ENCODE measurements around the gene CAMK2N2.
"Not testable (repeated sequence)": the region's sequence is repeated elsewhere in the genome, so short reads cannot be mapped to it uniquely, and the experiment has no call there.

The CAMK2N2 gene

GRCh38 chr3:184275961-184276910, 14.9 kb upstream of the CAMK2N2 start, which contains the start of gene ECE2:
ECE2 (plus strand) TSS chr3:184276022; CDS start chr3:184276154, 132 bp downstream.
- Histone ChIP-seq H3K36me3 (replicated peaks; ENCODE audit: insufficient read depth, low read length) (no peaks in the 10 kb centered on the region), H3K9ac (ENCODE audit: low read length) (no peak within 1 kb of the TSS), H3K4me1 (ENCODE audit: low read length) (no peaks in the 10 kb centered on the region), H4K20me1 (ENCODE audit: insufficient read depth, low read length) (no peaks in the 10 kb centered on the region), H3K9me2 (replicated peaks; ENCODE audit: insufficient read depth, low read length) (no peaks in the 10 kb centered on the region), H3K4me2 (ENCODE audit: low read depth, low read length) (no peak within 1 kb of the TSS), H3K27ac (ENCODE audit: low read length) (no peak within 1 kb of the TSS), H2AFZ (ENCODE audit: low read length) (no peak within 1 kb of the TSS), H3K27me3 (replicated peaks; ENCODE audit: insufficient read depth, low read length) (peaks cover 50% of the 10 kb centered on the region), H3K9me3 (replicated peaks; ENCODE audit: insufficient read depth, low read length) (no peaks in the 10 kb centered on the region), H3K4me3 (ENCODE audit: low read length) (no peak within 1 kb of the TSS), H3F3A (ENCODE audit: insufficient read depth, low read length) (no peaks in the 10 kb centered on the region), H3K79me2 (ENCODE audit: low read length) (no peaks in the 10 kb centered on the region)
- DNase-seq: no peak
- TF ChIP-seq CTCF (IDR thresholded peaks at IDR 0.05; ENCODE audit: low read length) (no peak), EZH2phosphoT487 (IDR thresholded peaks at IDR 0.05; ENCODE audit: low read length) (no peak), EZH2 (optimal IDR thresholded peaks at IDR 0.05; ENCODE audit: low read depth, low read length) (no peak)

GRCh38 chr3:184275381-184275701, 14.0 kb upstream of the CAMK2N2 start:
- peaks cover 46% of the 10 kb centered on the region for H3K27me3 ChIP-seq (replicated peaks; ENCODE audit: insufficient read depth, low read length)
- no peaks in the 10 kb centered on the region for H3F3A ChIP-seq (ENCODE audit: insufficient read depth, low read length)
- TF ChIP-seq EZH2phosphoT487 (IDR thresholded peaks at IDR 0.05; ENCODE audit: low read length): no peak
- peak; percentile 46 for TF ChIP-seq EZH2 (optimal IDR thresholded peaks at IDR 0.05; ENCODE audit: low read depth, low read length)
- no peaks in the 10 kb centered on the region for H3K79me2 ChIP-seq (ENCODE audit: low read length)
- H3K9me2 ChIP-seq (replicated peaks; ENCODE audit: insufficient read depth, low read length): no peaks in the 10 kb centered on the region
- no peaks in the 10 kb centered on the region for H3K36me3 ChIP-seq (replicated peaks; ENCODE audit: insufficient read depth, low read length)
- no peaks in the 10 kb centered on the region for H4K20me1 ChIP-seq (ENCODE audit: insufficient read depth, low read length)
- H3K4me3 ChIP-seq (ENCODE audit: low read length): no peak overlapping the region
- H2AFZ ChIP-seq (ENCODE audit: low read length): no peak overlapping the region
- H3K9me3 ChIP-seq (replicated peaks; ENCODE audit: insufficient read depth, low read length): no peaks in the 10 kb centered on the region
- no peak overlapping the region for H3K4me2 ChIP-seq (ENCODE audit: low read depth, low read length)
- no peak overlapping the region for H3K9ac ChIP-seq (ENCODE audit: low read length)
- no peak overlapping the region for H3K27ac ChIP-seq (ENCODE audit: low read length)
- no peak for DNase-seq
- H3K4me1 ChIP-seq (ENCODE audit: low read length): no peaks in the 10 kb centered on the region

- H3K4me3 ChIP-seq (ENCODE audit: low read length): no peak overlapping the region
- no peak overlapping the region for H3K4me2 ChIP-seq (ENCODE audit: low read depth, low read length)
- no peaks in the 10 kb centered on the region for H3K36me3 ChIP-seq (replicated peaks; ENCODE audit: insufficient read depth, low read length)
- no peak for DNase-seq
- TF ChIP-seq EZH2 (optimal IDR thresholded peaks at IDR 0.05; ENCODE audit: low read depth, low read length): no peak
- no peak for TF ChIP-seq EZH2phosphoT487 (IDR thresholded peaks at IDR 0.05; ENCODE audit: low read length)
- no peak for TF ChIP-seq CTCF (IDR thresholded peaks at IDR 0.05; ENCODE audit: low read length)
- H3F3A ChIP-seq (ENCODE audit: insufficient read depth, low read length): no peaks in the 10 kb centered on the region
- H3K27me3 ChIP-seq (replicated peaks; ENCODE audit: insufficient read depth, low read length): peaks cover 25% of the 10 kb centered on the region
- H4K20me1 ChIP-seq (ENCODE audit: insufficient read depth, low read length): no peaks in the 10 kb centered on the region
- H3K4me1 ChIP-seq (ENCODE audit: low read length): no peaks in the 10 kb centered on the region
- H2AFZ ChIP-seq (ENCODE audit: low read length): no peak overlapping the region
- H3K27ac ChIP-seq (ENCODE audit: low read length): no peak overlapping the region
- no peaks in the 10 kb centered on the region for H3K9me3 ChIP-seq (replicated peaks; ENCODE audit: insufficient read depth, low read length)
- no peaks in the 10 kb centered on the region for H3K79me2 ChIP-seq (ENCODE audit: low read length)
- no peaks in the 10 kb centered on the region for H3K9me2 ChIP-seq (replicated peaks; ENCODE audit: insufficient read depth, low read length)
- H3K9ac ChIP-seq (ENCODE audit: low read length): no peak overlapping the region
Measured at GRCh38 chr3:184272269-184272668, 10.9 kb upstream of the CAMK2N2 start.

GRCh38 chr3:184267249-184267648, 5.9 kb upstream of the CAMK2N2 start:
- not testable (repeated sequence) for H3K9me2 ChIP-seq (replicated peaks; ENCODE audit: insufficient read depth, low read length); H2AFZ ChIP-seq (ENCODE audit: low read length); H3K9me3 ChIP-seq (replicated peaks; ENCODE audit: insufficient read depth, low read length); H3K4me2 ChIP-seq (ENCODE audit: low read depth, low read length); DNase-seq; H4K20me1 ChIP-seq (ENCODE audit: insufficient read depth, low read length); H3K4me1 ChIP-seq (ENCODE audit: low read length); H3F3A ChIP-seq (ENCODE audit: insufficient read depth, low read length); H3K4me3 ChIP-seq (ENCODE audit: low read length); H3K79me2 ChIP-seq (ENCODE audit: low read length); H3K27ac ChIP-seq (ENCODE audit: low read length); H3K9ac ChIP-seq (ENCODE audit: low read length); H3K36me3 ChIP-seq (replicated peaks; ENCODE audit: insufficient read depth, low read length)
- peaks cover 17% of the 10 kb centered on the region for H3K27me3 ChIP-seq (replicated peaks; ENCODE audit: insufficient read depth, low read length)

Data from MM.1S (cell line).